Esophagus squamous epithelium (tissue), 4 donors: ENCODE results near the gene IL31RA.

Experiments
- POLR2A ChIP-seq, 4 donors: fragments of 450-650 bp; IDR thresholded peaks; one replicate each; pipeline ENCODE4 v1.6.1; 2017; ENCODE audit warnings: antibody characterized with exemption in 4 of 4, mild to moderate bottlenecking in 4 of 4, moderate library complexity in 3 of 4
- TF ChIP-seq, protein P1 (sequence below), 6 experiments: fragments of 450-650 bp in 4 of 6; fragments of 200-600 bp in 2 of 6; sonication (generic) in 2 of 6; IDR thresholded peaks; one replicate each; pipeline ENCODE4 v1.5.1; 2016 to 2019; ENCODE audit warnings: antibody characterized with exemption in 6 of 6, mild to moderate bottlenecking in 4 of 6, moderate library complexity in 4 of 6

- TF ChIP-seq, protein P1, sequence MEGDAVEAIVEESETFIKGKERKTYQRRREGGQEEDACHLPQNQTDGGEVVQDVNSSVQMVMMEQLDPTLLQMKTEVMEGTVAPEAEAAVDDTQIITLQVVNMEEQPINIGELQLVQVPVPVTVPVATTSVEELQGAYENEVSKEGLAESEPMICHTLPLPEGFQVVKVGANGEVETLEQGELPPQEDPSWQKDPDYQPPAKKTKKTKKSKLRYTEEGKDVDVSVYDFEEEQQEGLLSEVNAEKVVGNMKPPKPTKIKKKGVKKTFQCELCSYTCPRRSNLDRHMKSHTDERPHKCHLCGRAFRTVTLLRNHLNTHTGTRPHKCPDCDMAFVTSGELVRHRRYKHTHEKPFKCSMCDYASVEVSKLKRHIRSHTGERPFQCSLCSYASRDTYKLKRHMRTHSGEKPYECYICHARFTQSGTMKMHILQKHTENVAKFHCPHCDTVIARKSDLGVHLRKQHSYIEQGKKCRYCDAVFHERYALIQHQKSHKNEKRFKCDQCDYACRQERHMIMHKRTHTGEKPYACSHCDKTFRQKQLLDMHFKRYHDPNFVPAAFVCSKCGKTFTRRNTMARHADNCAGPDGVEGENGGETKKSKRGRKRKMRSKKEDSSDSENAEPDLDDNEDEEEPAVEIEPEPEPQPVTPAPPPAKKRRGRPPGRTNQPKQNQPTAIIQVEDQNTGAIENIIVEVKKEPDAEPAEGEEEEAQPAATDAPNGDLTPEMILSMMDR (IDR thresholded peaks at IDR 0.05), result no peak
- TF ChIP-seq POLR2A (IDR thresholded peaks at IDR 0.05), result no peak
Measured at GRCh38 chr5:55903121-55903701, 52.1 kb downstream of the IL31RA start.
